OCI-LY7 (cell line): ENCODE results near the gene ABCC9. TPM values are rescaled to one million over a fixed set of nuclear protein-coding genes. Genes with fewer than 3 reads are reported as not detected.

ENCODE experiments used
- BruUV-seq: library from RNA; stranded (reverse); fragments of 400-500 nt; replicated peaks from 2 replicates; lab custom pipeline; 2021; lab: Mats Ljungman, UMichigan
- CTCF ChIA-PET: fragments of 300-600 bp; sonication (Branson Sonifier 250); formaldehyde crosslinking; loops from one replicate; lab custom pipeline; 2022; ENCODE audit warnings: antibody characterized with exemption; ENCODE audit not compliant: unreplicated experiment; lab: Charles Lee
- POLR2A ChIA-PET: fragments of 300-600 bp; sonication (Branson Sonifier 250); formaldehyde crosslinking; loops from one replicate; lab custom pipeline; 2022; ENCODE audit warnings: antibody characterized with exemption; lab: Charles Lee
- DNase-seq: peaks from one replicate; pipeline ENCODE4 v3.0.0-alpha.2; 2015; ENCODE audit warnings: low spot score
- H2AFZ ChIP-seq: fragments of 200-600 bp; sonication (generic), shearing (Covaris generic); 2 replicates; pipeline ENCODE4 v1.6.1; 2014; ENCODE audit warnings: mild to moderate bottlenecking, antibody characterized with exemption, low read length, moderate library complexity
- H3K27ac ChIP-seq: fragments of 200-600 bp; sonication (generic); 2 replicates; pipeline ENCODE4 v1.5.1; 2014; ENCODE audit warnings: mixed run types, low read depth, mild to moderate bottlenecking, moderate library complexity, low read length, inconsistent platforms; ENCODE audit not compliant: poor library complexity, severe bottlenecking
- H3K36me3 ChIP-seq: fragments of 200-600 bp; sonication (generic); 2 replicates; pipeline ENCODE4 v1.6.1; 2014; ENCODE audit warnings: mild to moderate bottlenecking, antibody characterized with exemption, low read length, moderate library complexity, mixed read lengths; ENCODE audit not compliant: insufficient read depth
- H3K4me1 ChIP-seq: fragments of 200-600 bp; sonication (generic); 2 replicates; pipeline ENCODE4 v1.5.1; 2014; ENCODE audit warnings: mild to moderate bottlenecking, low read length; ENCODE audit not compliant: insufficient read depth, poor library complexity, severe bottlenecking
- H3K4me2 ChIP-seq: fragments of 200-600 bp; sonication (generic); 2 replicates; pipeline ENCODE4 v1.6.1; 2014; ENCODE audit warnings: mild to moderate bottlenecking, low read length
- H3K4me3 ChIP-seq: fragments of 200-600 bp; sonication (generic); 2 replicates; pipeline ENCODE4 v1.5.1; 2014; ENCODE audit warnings: mild to moderate bottlenecking, low read depth, low read length; ENCODE audit not compliant: poor library complexity, severe bottlenecking
- H3K79me2 ChIP-seq: fragments of 200-600 bp; sonication (generic); 2 replicates; pipeline ENCODE4 v1.6.1; 2016; ENCODE audit warnings: low read depth, mild to moderate bottlenecking, low read length, moderate library complexity, mixed read lengths; ENCODE audit not compliant: insufficient read depth
- H3K9me2 ChIP-seq: fragments of 200-600 bp; sonication (generic); 2 replicates; pipeline ENCODE4 v1.6.1; 2016; ENCODE audit warnings: mild to moderate bottlenecking, low read length, mixed read lengths; ENCODE audit not compliant: insufficient read depth
- H3K9me3 ChIP-seq: fragments of 200-600 bp; sonication (generic); 2 replicates; pipeline ENCODE4 v1.6.1; 2014; ENCODE audit warnings: mild to moderate bottlenecking, mixed run types, low read length, mixed read lengths
- H4K20me1 ChIP-seq: fragments of 200-600 bp; sonication (generic); 2 replicates; pipeline ENCODE4 v1.6.1; 2014; ENCODE audit warnings: mild to moderate bottlenecking, antibody characterized with exemption, low read length, moderate library complexity, mixed read lengths; ENCODE audit not compliant: insufficient read depth
- EZH2phosphoT487 ChIP-seq: fragments of 200-600 bp; sonication (generic); IDR thresholded peaks from 2 replicates; pipeline ENCODE4 v1.6.1; 2018; ENCODE audit warnings: low read depth, borderline replicate concordance, mild to moderate bottlenecking, mixed run types, antibody characterized with exemption, low read length, moderate library complexity, mixed read lengths
- intact Hi-C: fragments of 100-400 bp; cut with micrococcal nuclease; formaldehyde crosslinking; loops from one replicate; pipeline ENCODE4 v1.10.0; 2022; ENCODE audit not compliant: unreplicated experiment
- total RNA-seq, 2 experiments: library from RNA; depleted of rRNA in 1 of 2; stranded (reverse); fragments of >200 nt in 1 of 2; shearing (Covaris generic) in 1 of 2; gene quantifications; 2 replicates each; pipeline ENCODE4 v1.2.3, GENCODE V29; 2014 to 2022
- TF ChIP-seq, protein P1 (sequence below): fragments of 200-600 bp; sonication (generic); conservative IDR thresholded peaks from 2 replicates; pipeline ENCODE4 v1.5.1; 2014; ENCODE audit warnings: mild to moderate bottlenecking, antibody characterized with exemption, low read length, moderate library complexity, mixed read lengths

Gene ABCC9
- total RNA-seq, 2 experiments from 2014 or later = not detected

DNA sequence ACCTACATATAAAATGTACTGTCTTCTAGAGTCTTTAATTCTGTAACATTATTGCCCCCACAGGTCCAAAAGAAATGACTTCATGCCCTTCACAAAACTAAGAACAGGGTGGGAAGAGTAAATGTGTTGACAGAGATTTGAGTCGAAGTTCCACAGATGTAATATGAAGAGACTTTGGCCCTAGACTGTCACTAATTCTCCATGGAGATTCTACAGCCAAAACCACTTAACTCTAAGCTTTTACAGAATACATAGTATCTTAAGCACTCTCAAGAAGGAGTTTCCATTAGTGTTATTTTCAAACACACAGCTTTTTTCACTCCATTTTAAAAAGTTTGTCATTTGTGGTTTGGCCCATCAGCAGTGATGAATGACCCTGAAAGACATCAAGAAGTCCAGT, 56.3 kb downstream of the ABCC9 start:
- CTCF ChIA-PET = no interaction called here

DNA sequence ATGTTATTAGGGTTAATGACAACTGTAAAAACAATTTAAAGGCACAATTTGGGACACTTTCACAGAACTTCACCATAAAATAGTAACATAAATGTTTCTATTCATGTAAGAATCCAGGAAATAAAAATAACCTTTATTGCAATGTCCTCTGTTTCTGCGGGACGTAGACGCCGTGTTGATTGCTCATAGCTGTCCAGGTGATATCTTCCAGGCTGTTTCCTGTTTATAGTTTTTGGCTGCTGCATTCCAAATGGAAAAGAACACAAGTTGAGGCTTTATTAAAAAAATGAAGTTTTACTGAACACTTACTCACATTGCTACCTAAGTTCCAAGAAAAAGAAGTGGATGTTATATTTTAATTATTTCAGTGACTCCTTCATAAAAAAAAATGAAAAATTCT, 58.6 kb downstream of the ABCC9 start:
- H3K79me2 ChIP-seq = no peaks in the 10 kb centered on the region
- H3K36me3 ChIP-seq = no peaks in the 10 kb centered on the region
- TF ChIP-seq, protein P1, sequence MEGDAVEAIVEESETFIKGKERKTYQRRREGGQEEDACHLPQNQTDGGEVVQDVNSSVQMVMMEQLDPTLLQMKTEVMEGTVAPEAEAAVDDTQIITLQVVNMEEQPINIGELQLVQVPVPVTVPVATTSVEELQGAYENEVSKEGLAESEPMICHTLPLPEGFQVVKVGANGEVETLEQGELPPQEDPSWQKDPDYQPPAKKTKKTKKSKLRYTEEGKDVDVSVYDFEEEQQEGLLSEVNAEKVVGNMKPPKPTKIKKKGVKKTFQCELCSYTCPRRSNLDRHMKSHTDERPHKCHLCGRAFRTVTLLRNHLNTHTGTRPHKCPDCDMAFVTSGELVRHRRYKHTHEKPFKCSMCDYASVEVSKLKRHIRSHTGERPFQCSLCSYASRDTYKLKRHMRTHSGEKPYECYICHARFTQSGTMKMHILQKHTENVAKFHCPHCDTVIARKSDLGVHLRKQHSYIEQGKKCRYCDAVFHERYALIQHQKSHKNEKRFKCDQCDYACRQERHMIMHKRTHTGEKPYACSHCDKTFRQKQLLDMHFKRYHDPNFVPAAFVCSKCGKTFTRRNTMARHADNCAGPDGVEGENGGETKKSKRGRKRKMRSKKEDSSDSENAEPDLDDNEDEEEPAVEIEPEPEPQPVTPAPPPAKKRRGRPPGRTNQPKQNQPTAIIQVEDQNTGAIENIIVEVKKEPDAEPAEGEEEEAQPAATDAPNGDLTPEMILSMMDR = no peak
- TF ChIP-seq EZH2phosphoT487 = no peak
- H3K9me2 ChIP-seq = no peaks in the 10 kb centered on the region
- intact Hi-C loops = no loop called here
- no peaks in the 10 kb centered on the region for H3K9me3 ChIP-seq
- no peak overlapping the region for H3K4me3 ChIP-seq
- H2AFZ ChIP-seq = no peak overlapping the region
- no TSS peak for BruUV-seq
- no peak overlapping the region for H3K4me2 ChIP-seq
- H4K20me1 ChIP-seq = no peaks in the 10 kb centered on the region
- DNase-seq = no peak
- no peaks in the 10 kb centered on the region for H3K4me1 ChIP-seq
- ChIA-PET POLR2A (no interaction called here), CTCF (no interaction called here)
- no peak overlapping the region for H3K27ac ChIP-seq

More for the DNA sequence above, 56.3 kb downstream of the ABCC9 start:
- no peaks in the 10 kb centered on the region for H3K9me3 ChIP-seq
- H3K4me2 ChIP-seq = no peak overlapping the region
- H3K79me2 ChIP-seq = no peaks in the 10 kb centered on the region
- no peaks in the 10 kb centered on the region for H3K9me2 ChIP-seq
- H3K36me3 ChIP-seq = no peaks in the 10 kb centered on the region
- no peak overlapping the region for H3K4me3 ChIP-seq
- H4K20me1 ChIP-seq = no peaks in the 10 kb centered on the region
- intact Hi-C loops = no loop called here
- no peak for TF ChIP-seq EZH2phosphoT487
- TF ChIP-seq, protein P1 = no peak
- no peak overlapping the region for H3K27ac ChIP-seq
- DNase-seq = no peak
- POLR2A ChIA-PET = no interaction called here
- no peak overlapping the region for H2AFZ ChIP-seq
- no peaks in the 10 kb centered on the region for H3K4me1 ChIP-seq
- no TSS peak for BruUV-seq

DNA sequence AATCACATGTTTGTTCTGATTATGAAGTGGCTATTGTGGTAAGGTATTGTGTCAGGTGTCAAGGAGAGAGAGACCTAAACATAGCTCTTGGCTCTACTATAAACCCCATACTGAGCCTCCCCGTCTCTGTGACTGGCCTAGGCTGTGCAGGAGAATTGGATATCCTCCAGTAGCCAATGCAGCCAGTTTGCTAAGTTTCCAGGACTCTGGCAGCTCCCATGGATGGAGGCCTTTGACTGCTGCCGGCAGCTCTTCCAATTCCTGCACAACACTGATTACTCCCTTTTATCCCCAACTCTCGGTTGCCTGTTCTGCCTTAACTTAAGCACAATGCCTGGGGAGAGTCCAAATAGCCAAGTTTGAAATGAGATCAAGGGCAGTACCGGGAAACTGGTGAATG, 59.3 kb downstream of the ABCC9 start:
- no peaks in the 10 kb centered on the region for H3K4me1 ChIP-seq
- H4K20me1 ChIP-seq = no peaks in the 10 kb centered on the region
- H3K79me2 ChIP-seq = no peaks in the 10 kb centered on the region
- BruUV-seq = no TSS peak
- no peak overlapping the region for H3K27ac ChIP-seq
- no peaks in the 10 kb centered on the region for H3K36me3 ChIP-seq
- no peaks in the 10 kb centered on the region for H3K9me2 ChIP-seq
- H3K4me3 ChIP-seq = no peak overlapping the region
- H3K4me2 ChIP-seq = no peak overlapping the region
- no peaks in the 10 kb centered on the region for H3K9me3 ChIP-seq
- H2AFZ ChIP-seq = no peak overlapping the region
- DNase-seq = no peak
- ChIA-PET CTCF (no interaction called here), POLR2A (no interaction called here)
- intact Hi-C loops = no loop called here
- TF ChIP-seq, protein P1 = no peak
- no peak for TF ChIP-seq EZH2phosphoT487
